ENCODE data around the gene SMARCB1. TPM values are rescaled to one million over a fixed set of nuclear protein-coding genes. Genes with fewer than 3 reads are reported as not detected.
A peak's percentile ranks its signal among the peaks of the same experiment; 100 is the strongest.

The SMARCB1 gene
- total RNA-seq, 1 experiment from 2014 or later, result 172 TPM

GRCh38 chr22:23849009-23850006 lies 62.5 kb downstream of the SMARCB1 start:
- TF ChIP-seq CTCF (conservative IDR thresholded peaks at IDR 0.05; ENCODE audit: low read depth, low read length) (peak; percentile 98), EZH2 (IDR thresholded peaks at IDR 0.05; ENCODE audit: borderline replicate concordance, low read depth, low read length, poor library complexity, severe bottlenecking) (no peak)
- Histone ChIP-seq H3K9me3 (ENCODE audit: low read depth, low read length, poor library complexity, severe bottlenecking) (no peaks in the 10 kb centered on the region), H3K27ac (ENCODE audit: low read depth, low read length, poor library complexity, severe bottlenecking) (no peak overlapping the region), H3K36me3 (ENCODE audit: insufficient read depth, low read length, poor library complexity, severe bottlenecking) (no peaks in the 10 kb centered on the region), H3K27me3 (replicated peaks; ENCODE audit: insufficient read depth, low read depth, low read length, poor library complexity) (no peaks in the 10 kb centered on the region), H3K4me3 (ENCODE audit: low read depth, low read length, poor library complexity, severe bottlenecking) (peak overlapping the region; percentile 19), H3K4me1 (ENCODE audit: insufficient read depth, low read length, poor library complexity, severe bottlenecking) (peaks cover 4% of the 10 kb centered on the region)
- CTCF ChIA-PET, result interaction anchor here (0.5 to 1.3 kb wide), 15 partner anchors 9 to 549 kb away, joined by 3 to 14 read pairs (median 4); partner anchors contain the start of genes DRICH1 and SLC2A11
- intact Hi-C loops (cut with micrococcal nuclease; ENCODE audit: unreplicated experiment), result loop anchor here (5.0 kb wide), 2 partner anchors 82 to 307 kb away; partner anchors contain the start of gene CHCHD10
- POLR2A ChIA-PET (ENCODE audit: low non-redundant PET), result no interaction called here
- no TSS peak for BruUV-seq (replicated peaks)
- DNase-seq (ENCODE audit: low spot score), result peak; percentile 91

- H3K36me3 ChIP-seq (ENCODE audit: insufficient read depth, low read length, poor library complexity, severe bottlenecking), result no peaks in the 10 kb centered on the region
- no peaks in the 10 kb centered on the region for H3K9me3 ChIP-seq (ENCODE audit: low read depth, low read length, poor library complexity, severe bottlenecking)
- BruUV-seq (replicated peaks), result no TSS peak
- H3K27ac ChIP-seq (ENCODE audit: low read depth, low read length, poor library complexity, severe bottlenecking), result no peak overlapping the region
- POLR2A ChIA-PET (ENCODE audit: low non-redundant PET), result no interaction called here
- H3K4me3 ChIP-seq (ENCODE audit: low read depth, low read length, poor library complexity, severe bottlenecking), result no peak overlapping the region
- intact Hi-C loops (cut with micrococcal nuclease; ENCODE audit: unreplicated experiment), result no loop called here
- peaks cover 4% of the 10 kb centered on the region for H3K4me1 ChIP-seq (ENCODE audit: insufficient read depth, low read length, poor library complexity, severe bottlenecking)
- TF ChIP-seq CTCF (conservative IDR thresholded peaks at IDR 0.05; ENCODE audit: low read depth, low read length) (no peak), EZH2 (IDR thresholded peaks at IDR 0.05; ENCODE audit: borderline replicate concordance, low read depth, low read length, poor library complexity, severe bottlenecking) (no peak)
- no peak for DNase-seq (ENCODE audit: low spot score)
- CTCF ChIA-PET, result interaction anchor here (0.6 to 1.3 kb wide), 14 partner anchors 8 to 550 kb away, joined by 3 to 14 read pairs (median 4); partner anchors contain the start of genes DRICH1 and SLC2A11
- no peaks in the 10 kb centered on the region for H3K27me3 ChIP-seq (replicated peaks; ENCODE audit: insufficient read depth, low read depth, low read length, poor library complexity)
Measured at GRCh38 chr22:23850136-23850611, 63.4 kb downstream of the SMARCB1 start.

GRCh38 chr22:23856721-23857605 lies 70.2 kb downstream of the SMARCB1 start:
- Histone ChIP-seq H3K36me3 (ENCODE audit: insufficient read depth, low read length, poor library complexity, severe bottlenecking) (no peaks in the 10 kb centered on the region), H3K27ac (ENCODE audit: low read depth, low read length, poor library complexity, severe bottlenecking) (peak overlapping the region; percentile 35), H3K4me3 (ENCODE audit: low read depth, low read length, poor library complexity, severe bottlenecking) (peak overlapping the region; percentile 57), H3K4me1 (ENCODE audit: insufficient read depth, low read length, poor library complexity, severe bottlenecking) (peaks cover 7% of the 10 kb centered on the region), H3K27me3 (replicated peaks; ENCODE audit: insufficient read depth, low read depth, low read length, poor library complexity) (no peaks in the 10 kb centered on the region), H3K9me3 (ENCODE audit: low read depth, low read length, poor library complexity, severe bottlenecking) (no peaks in the 10 kb centered on the region)
- CTCF ChIA-PET, result interaction anchor here (0.5 to 2.3 kb wide), 5 partner anchors 8 to 88 kb away, joined by 3 to 14 read pairs (median 5); no protein-coding TSS in a partner anchor
- intact Hi-C loops (cut with micrococcal nuclease; ENCODE audit: unreplicated experiment), result no loop called here
- POLR2A ChIA-PET (ENCODE audit: low non-redundant PET), result no interaction called here
- peak; percentile 27 for DNase-seq (ENCODE audit: low spot score)
- no TSS peak for BruUV-seq (replicated peaks)
- TF ChIP-seq CTCF (conservative IDR thresholded peaks at IDR 0.05; ENCODE audit: low read depth, low read length) (no peak), EZH2 (IDR thresholded peaks at IDR 0.05; ENCODE audit: borderline replicate concordance, low read depth, low read length, poor library complexity, severe bottlenecking) (no peak)
